Activated CD8-positive, alpha-beta memory T cell treated with anti-CD3 and anti-CD28 coated beads for 1 hour (primary cell): Measurements from ENCODE around the gene NOL11.
"Not testable (repeated sequence)": the region's sequence is repeated elsewhere in the genome, so short reads cannot be mapped to it uniquely, and the experiment has no call there.

Experiments
- DNase-seq, 2 donors: peaks; one replicate each; pipeline ENCODE4 v3.0.0-alpha.2; 2020; ENCODE audit warnings: low read depth in 1 of 2; ENCODE audit errors: extremely low read depth in 1 of 2

The NOL11 gene

DNA sequence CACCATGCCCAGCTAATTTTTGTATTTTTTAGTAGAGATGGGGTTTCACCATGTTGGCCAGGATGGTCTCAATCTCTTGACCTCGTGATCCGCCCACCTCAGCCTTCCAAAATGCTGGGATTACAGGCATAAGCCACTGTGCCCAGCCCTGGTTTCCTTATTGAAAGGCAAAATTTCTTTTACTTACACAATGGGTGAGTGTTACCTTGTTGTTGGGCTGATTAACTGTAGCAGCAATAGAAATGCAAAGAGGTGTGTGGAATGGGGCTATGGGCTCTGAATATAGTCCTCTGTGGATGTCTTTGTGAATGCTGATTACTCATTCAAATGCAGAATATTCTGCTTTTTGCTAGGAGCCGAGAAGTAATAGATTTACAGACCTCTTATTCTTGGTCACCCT, 34.4 kb downstream of the NOL11 start:
- DNase-seq = not testable (repeated sequence)

- no peak for DNase-seq
Observed at GRCh38 chr17:67753026-67753425, 35.3 kb downstream of the NOL11 start.

DNA sequence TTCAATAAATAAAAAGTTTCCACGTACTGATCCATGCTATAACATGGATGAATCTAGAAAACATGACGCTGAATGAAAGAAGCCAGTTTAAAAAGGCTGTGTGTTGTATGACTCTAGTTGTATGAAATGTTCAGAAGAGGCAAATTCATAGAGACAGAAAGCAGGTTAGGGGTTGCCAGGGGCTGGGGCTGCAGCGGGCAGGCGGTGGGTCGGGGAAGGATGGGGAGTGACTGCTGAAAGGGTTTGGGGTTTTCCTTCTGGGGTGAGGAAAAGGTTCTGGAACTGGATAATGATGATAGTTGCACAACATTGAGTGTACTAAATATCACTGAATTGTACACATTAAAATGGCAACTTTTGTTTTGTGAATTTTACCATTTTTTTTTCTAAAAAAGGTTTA, 36.3 kb downstream of the NOL11 start:
- no peak for DNase-seq

GRCh38 chr17:67754686-67755085, 37.0 kb downstream of the NOL11 start:
- not testable (repeated sequence) for DNase-seq

DNA sequence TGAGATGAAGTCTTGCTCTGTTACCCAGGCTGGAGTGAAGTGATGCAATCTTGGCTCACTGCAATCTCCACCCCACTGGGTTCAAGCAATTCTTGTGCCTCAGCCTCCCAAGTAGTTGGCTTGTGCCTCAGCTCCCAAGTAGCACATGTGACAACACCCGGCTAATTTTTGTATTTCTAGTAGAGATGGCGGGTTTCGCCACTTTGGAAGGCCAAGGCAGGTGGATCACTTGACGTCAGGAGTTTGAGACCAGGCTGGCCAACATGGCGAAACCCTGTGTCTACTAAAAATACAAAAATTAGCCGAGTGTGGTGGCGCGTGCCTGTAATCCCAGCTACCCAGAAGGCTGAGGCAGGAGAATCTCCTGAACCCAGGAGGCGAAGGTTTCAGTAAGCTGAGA, 39.0 kb downstream of the NOL11 start:
- not testable (repeated sequence) for DNase-seq

DNA sequence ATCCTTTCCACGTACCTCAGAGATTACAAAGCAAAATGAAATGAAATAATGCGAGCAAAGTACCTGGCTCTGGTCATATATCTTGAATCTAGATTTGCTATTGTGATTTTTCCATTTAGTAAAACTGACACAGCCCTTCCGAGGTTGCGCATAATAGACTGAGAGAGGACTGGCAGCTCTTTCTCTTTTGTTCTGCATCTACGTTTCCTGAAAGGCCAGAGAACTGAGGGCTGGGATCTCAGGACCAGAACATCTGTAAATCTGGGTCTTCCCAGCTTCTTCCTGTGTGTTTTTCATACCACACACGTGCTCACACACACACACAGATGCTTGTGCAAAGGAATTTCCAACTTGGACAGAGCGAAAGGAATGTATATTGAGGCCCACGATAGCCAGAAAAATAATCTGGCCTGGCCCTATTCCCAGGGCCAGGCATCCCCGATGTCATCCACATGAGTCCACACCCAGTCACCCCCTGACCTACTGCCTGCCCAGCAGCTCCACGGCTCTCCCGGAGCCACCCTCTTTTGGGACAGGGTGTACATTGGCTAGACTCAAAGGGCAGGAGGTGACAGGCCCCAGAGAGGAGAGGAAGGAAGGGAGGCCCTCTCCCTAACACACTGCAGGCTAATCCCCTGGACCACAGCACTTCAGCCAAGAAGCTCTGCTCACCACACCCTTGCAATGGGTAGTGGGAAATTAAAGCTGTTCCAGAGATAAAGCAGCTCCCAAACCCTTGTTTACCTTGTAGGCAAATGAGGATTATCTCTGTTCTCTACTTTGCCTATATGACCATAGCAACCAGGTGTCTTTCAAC, 41.8 kb downstream of the NOL11 start:
- DNase-seq = no peak

- DNase-seq = no peak
Observed at GRCh38 chr17:67765623-67766022, 47.9 kb downstream of the NOL11 start.

DNA sequence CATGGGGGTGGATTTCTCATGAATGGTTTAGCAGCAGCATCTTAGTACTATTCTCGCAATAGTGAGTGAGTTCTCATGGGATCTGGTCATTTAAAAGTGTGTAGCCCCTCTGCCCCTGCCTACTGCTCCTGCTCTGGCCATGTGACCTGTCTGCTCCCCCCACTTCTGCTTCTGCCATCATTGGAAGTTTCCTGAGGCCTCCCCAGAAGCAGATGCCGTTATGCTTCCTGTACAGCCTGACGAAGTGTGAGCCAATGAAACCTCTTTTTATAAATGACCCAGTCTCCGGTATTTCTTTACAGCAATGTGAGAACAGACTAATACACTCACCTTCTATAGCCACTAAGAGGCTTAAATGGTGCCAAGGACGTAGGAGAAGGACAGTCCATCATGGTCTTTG, 51.5 kb downstream of the NOL11 start:
- DNase-seq = no peak

DNA sequence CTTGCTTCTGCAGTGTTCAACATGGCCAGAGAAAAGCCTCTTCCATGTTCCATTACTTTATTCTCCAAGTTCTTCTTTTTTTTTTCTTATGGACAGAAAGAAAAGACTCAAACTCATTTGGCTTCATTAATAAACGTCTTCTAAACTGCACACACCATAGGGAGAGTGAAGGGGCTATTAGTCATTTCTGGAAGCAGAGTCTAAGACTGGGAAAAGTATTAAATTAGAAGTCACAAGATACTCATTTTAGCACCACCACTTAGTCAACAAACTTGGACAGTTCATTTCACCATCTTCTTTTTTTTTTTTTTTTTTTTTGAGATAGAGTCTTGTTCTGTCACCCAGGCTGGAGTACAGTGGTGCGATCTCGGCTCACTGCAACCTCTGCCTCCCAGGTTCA, 52.8 kb downstream of the NOL11 start:
- no peak for DNase-seq

- no peak for DNase-seq
Observed at GRCh38 chr17:67772679-67773078, 54.9 kb downstream of the NOL11 start.

- DNase-seq = no peak
Observed at GRCh38 chr17:67773246-67773645, 55.5 kb downstream of the NOL11 start.

GRCh38 chr17:67779098-67779672, 61.4 kb downstream of the NOL11 start:
- DNase-seq = peak in 1 of 2 donors; percentile 8

DNA sequence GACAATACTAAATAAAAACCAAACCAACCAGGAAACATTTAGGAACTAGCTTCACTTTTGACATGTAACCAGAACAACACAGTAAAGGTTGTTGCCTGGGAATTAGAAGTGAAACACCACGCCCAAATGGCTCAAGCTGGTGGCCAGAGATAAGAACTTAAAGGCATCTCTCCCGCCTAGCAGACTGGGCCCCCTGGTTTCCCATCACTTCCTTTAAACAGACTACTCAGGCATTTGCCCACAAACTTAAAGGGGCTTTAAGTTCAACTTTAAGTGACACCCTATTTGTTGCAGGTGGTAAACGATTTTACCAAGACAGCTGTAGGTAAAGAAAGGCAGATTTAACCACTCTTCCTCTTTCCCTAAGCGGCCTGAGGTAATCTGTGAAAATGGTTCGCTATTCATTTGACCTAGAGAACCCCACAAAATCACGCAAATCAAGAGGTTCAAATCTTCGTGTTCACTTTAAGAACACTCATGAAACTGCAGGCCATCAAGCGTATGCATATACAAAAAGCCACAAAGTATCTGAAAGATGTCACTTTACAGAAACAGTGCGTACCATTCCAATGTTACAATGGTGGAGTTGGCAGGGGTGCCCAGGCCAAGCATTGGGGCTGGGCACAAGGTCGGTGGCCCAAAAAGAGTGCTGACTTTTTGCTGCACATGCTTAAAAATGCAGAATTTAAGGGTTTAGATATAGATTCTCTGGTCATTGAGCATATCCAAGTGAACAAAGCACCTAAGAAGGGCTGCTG, 66.8 kb downstream of the NOL11 start:
- DNase-seq = no peak

- DNase-seq = no peak
Observed at GRCh38 chr17:67785122-67785477, 67.4 kb downstream of the NOL11 start.

DNA sequence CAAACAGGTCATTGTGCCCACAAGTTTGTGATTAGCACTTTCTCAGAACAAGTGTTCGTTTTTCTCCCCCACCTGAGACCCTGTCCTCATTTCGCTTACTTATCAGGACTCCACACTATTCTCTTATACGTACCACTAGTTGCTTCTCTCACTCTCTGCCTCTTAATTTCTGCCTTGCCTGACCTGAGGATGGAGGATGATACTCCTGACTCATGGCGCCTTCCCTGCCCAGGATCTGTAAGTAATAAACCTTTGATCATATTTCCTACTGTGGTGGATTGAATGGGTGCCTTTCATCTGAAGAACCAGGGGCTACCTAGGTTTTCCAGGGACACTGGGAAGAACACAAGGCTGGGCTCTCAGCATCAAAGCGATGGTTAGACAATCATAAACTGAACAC, 67.8 kb downstream of the NOL11 start:
- no peak for DNase-seq
